K562 (cell line): Measurements from ENCODE around the gene TMEM143. TPM values are rescaled to one million over a fixed set of nuclear protein-coding genes. Genes with fewer than 3 reads are reported as not detected.

Experiments used
- ASH1L ChIP-seq: fragments of 450-650 bp; IDR thresholded peaks from 2 replicates; pipeline ENCODE4 v1.6.1; 2018; ENCODE audit warnings: borderline replicate concordance, mild to moderate bottlenecking, low read depth; ENCODE audit not compliant: partially characterized antibody
- NFE2L1 ChIP-seq: fragments of 450-650 bp; IDR thresholded peaks from 2 replicates; pipeline ENCODE4 v1.6.1; 2016; ENCODE audit warnings: missing genetic modification characterization, low read depth, mild to moderate bottlenecking, missing compliant biosample characterization, moderate library complexity, borderline replicate concordance
- ZKSCAN1 ChIP-seq: fragments of 150-350 bp; IDR thresholded peaks from 2 replicates; pipeline ENCODE4 v1.6.1; 2016; ENCODE audit warnings: low read depth, low read length
- polyA plus RNA-seq, 8 experiments: library from polyadenylated mRNA; depleted of rRNA in 4 of 8; stranded (reverse) in 5 of 8; unstranded in 3 of 8; fragments of >200 nt; fragmentation: Nextera tagmentation in 2 of 8; fragmentation: Illumina TruSeq in 1 of 8; extraction: Ambion mirVana in 2 of 8; extraction: Trizol in 1 of 8; gene quantifications; 2 replicates each; pipeline versions ENCODE4 v1.2.1 to v1.2.3, GENCODE V29; 2011 to 2014; ENCODE audit warnings: inconsistent platforms in 1 of 8, missing spikeins in 1 of 8
- total RNA-seq, 7 experiments: library from RNA; depleted of rRNA in 6 of 7; stranded (reverse); fragments of >200 nt in 6 of 7; fragmentation: Illumina TruSeq in 2 of 7; extraction: Trizol in 2 of 7; gene quantifications; 2 replicates each; pipeline versions ENCODE4 v1.2.1 to v1.2.3, GENCODE V29; 2011 to 2021; ENCODE audit warnings: low replicate concordance in 1 of 7
- TF ChIP-seq, protein P1 (sequence below), 2 experiments: fragments of 450-650 bp; formaldehyde crosslinking in 1 of 2; IDR thresholded peaks; 2 replicates each; pipeline versions ENCODE4 v1.4.0 to v1.6.1; 2014 to 2020; ENCODE audit warnings: mild to moderate bottlenecking in 2 of 2, borderline replicate concordance in 1 of 2, low read depth in 1 of 2
- TF ChIP-seq, protein P2 (sequence below): fragments of 200-600 bp; sonication (generic); IDR thresholded peaks from one replicate; pipeline ENCODE4 v1.6.1; 2012; ENCODE audit warnings: mild to moderate bottlenecking, low read depth, low read length, inconsistent platforms

The TMEM143 gene
- total and polyA plus RNA-seq, 9 of the 15 experiments (the other 6 are each of a cell fraction or from before 2014, with no cell fraction given): 0.66 to 8.8 (median 4.3) TPM

DNA sequence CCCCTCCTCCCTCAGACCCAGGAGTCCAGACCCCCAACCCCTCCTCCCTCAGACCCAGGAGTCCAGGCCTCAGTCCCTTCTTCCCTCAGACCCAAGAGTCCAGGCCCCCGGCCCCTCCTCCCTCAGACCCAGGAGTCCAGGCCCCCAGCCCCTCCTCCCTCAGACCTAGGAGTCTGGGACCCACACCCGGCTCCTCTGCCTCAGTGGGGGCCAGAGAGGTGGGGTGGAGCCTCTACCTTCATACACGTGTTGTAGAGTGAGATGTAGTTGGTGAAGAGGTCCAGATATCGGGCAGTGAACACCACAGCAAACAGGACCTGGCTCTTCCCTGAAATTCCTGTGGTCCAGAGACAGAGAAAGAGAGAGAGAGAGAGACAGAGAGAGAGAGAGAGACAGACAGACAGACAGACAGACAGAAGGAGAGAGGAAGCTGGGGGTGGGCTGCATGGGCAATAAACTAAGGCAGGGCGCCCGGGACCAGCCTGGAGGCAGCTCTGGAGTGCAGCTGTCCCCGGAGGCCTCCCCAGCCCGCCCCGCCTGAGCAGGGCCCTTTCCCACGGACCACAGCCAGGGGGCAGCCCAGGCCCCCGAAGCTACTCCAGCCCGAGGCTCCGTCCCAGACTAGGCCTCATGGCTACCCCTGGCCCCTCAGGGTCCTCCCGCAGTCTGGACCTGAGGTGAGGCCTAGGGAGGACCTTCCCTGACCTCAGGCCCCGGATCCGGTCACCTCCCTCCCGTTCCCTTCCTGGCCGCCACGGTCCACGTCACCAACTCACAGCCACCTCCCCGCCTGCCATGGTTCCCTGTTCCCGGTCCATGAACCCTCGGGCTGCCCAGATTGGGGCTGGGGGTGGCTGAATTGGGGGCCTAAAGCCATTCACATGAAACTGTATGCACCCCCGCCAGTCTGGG lies 26.7 kb upstream of the TMEM143 start (continued):
- TF ChIP-seq, protein P1, sequence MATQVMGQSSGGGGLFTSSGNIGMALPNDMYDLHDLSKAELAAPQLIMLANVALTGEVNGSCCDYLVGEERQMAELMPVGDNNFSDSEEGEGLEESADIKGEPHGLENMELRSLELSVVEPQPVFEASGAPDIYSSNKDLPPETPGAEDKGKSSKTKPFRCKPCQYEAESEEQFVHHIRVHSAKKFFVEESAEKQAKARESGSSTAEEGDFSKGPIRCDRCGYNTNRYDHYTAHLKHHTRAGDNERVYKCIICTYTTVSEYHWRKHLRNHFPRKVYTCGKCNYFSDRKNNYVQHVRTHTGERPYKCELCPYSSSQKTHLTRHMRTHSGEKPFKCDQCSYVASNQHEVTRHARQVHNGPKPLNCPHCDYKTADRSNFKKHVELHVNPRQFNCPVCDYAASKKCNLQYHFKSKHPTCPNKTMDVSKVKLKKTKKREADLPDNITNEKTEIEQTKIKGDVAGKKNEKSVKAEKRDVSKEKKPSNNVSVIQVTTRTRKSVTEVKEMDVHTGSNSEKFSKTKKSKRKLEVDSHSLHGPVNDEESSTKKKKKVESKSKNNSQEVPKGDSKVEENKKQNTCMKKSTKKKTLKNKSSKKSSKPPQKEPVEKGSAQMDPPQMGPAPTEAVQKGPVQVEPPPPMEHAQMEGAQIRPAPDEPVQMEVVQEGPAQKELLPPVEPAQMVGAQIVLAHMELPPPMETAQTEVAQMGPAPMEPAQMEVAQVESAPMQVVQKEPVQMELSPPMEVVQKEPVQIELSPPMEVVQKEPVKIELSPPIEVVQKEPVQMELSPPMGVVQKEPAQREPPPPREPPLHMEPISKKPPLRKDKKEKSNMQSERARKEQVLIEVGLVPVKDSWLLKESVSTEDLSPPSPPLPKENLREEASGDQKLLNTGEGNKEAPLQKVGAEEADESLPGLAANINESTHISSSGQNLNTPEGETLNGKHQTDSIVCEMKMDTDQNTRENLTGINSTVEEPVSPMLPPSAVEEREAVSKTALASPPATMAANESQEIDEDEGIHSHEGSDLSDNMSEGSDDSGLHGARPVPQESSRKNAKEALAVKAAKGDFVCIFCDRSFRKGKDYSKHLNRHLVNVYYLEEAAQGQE (IDR thresholded peaks at IDR 0.05; ENCODE audit: borderline replicate concordance): peak; percentile 50; the same call in 1 of the 2 replicates
- TF ChIP-seq, protein P1 (CRISPR knock-in tag; IDR thresholded peaks at IDR 0.05; ENCODE audit: low read depth): no peak
- TF ChIP-seq ZKSCAN1 (no peak), ASH1L (no peak), NFE2L1 (tag) (no peak)
- TF ChIP-seq, protein P2, sequence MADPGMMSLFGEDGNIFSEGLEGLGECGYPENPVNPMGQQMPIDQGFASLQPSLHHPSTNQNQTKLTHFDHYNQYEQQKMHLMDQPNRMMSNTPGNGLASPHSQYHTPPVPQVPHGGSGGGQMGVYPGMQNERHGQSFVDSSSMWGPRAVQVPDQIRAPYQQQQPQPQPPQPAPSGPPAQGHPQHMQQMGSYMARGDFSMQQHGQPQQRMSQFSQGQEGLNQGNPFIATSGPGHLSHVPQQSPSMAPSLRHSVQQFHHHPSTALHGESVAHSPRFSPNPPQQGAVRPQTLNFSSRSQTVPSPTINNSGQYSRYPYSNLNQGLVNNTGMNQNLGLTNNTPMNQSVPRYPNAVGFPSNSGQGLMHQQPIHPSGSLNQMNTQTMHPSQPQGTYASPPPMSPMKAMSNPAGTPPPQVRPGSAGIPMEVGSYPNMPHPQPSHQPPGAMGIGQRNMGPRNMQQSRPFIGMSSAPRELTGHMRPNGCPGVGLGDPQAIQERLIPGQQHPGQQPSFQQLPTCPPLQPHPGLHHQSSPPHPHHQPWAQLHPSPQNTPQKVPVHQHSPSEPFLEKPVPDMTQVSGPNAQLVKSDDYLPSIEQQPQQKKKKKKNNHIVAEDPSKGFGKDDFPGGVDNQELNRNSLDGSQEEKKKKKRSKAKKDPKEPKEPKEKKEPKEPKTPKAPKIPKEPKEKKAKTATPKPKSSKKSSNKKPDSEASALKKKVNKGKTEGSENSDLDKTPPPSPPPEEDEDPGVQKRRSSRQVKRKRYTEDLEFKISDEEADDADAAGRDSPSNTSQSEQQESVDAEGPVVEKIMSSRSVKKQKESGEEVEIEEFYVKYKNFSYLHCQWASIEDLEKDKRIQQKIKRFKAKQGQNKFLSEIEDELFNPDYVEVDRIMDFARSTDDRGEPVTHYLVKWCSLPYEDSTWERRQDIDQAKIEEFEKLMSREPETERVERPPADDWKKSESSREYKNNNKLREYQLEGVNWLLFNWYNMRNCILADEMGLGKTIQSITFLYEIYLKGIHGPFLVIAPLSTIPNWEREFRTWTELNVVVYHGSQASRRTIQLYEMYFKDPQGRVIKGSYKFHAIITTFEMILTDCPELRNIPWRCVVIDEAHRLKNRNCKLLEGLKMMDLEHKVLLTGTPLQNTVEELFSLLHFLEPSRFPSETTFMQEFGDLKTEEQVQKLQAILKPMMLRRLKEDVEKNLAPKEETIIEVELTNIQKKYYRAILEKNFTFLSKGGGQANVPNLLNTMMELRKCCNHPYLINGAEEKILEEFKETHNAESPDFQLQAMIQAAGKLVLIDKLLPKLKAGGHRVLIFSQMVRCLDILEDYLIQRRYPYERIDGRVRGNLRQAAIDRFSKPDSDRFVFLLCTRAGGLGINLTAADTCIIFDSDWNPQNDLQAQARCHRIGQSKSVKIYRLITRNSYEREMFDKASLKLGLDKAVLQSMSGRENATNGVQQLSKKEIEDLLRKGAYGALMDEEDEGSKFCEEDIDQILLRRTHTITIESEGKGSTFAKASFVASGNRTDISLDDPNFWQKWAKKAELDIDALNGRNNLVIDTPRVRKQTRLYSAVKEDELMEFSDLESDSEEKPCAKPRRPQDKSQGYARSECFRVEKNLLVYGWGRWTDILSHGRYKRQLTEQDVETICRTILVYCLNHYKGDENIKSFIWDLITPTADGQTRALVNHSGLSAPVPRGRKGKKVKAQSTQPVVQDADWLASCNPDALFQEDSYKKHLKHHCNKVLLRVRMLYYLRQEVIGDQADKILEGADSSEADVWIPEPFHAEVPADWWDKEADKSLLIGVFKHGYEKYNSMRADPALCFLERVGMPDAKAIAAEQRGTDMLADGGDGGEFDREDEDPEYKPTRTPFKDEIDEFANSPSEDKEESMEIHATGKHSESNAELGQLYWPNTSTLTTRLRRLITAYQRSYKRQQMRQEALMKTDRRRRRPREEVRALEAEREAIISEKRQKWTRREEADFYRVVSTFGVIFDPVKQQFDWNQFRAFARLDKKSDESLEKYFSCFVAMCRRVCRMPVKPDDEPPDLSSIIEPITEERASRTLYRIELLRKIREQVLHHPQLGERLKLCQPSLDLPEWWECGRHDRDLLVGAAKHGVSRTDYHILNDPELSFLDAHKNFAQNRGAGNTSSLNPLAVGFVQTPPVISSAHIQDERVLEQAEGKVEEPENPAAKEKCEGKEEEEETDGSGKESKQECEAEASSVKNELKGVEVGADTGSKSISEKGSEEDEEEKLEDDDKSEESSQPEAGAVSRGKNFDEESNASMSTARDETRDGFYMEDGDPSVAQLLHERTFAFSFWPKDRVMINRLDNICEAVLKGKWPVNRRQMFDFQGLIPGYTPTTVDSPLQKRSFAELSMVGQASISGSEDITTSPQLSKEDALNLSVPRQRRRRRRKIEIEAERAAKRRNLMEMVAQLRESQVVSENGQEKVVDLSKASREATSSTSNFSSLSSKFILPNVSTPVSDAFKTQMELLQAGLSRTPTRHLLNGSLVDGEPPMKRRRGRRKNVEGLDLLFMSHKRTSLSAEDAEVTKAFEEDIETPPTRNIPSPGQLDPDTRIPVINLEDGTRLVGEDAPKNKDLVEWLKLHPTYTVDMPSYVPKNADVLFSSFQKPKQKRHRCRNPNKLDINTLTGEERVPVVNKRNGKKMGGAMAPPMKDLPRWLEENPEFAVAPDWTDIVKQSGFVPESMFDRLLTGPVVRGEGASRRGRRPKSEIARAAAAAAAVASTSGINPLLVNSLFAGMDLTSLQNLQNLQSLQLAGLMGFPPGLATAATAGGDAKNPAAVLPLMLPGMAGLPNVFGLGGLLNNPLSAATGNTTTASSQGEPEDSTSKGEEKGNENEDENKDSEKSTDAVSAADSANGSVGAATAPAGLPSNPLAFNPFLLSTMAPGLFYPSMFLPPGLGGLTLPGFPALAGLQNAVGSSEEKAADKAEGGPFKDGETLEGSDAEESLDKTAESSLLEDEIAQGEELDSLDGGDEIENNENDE: no peak
